GM15510 (cell line): ENCODE results near the gene TAOK2.

Experiments used
- POLR2A ChIP-seq: IDR thresholded peaks from 3 replicates; pipeline ENCODE4 v1.6.1; 2011; ENCODE audit warnings: borderline replicate concordance; ENCODE audit not compliant: insufficient read length; ENCODE audit errors: extremely low read depth

The TAOK2 gene

DNA sequence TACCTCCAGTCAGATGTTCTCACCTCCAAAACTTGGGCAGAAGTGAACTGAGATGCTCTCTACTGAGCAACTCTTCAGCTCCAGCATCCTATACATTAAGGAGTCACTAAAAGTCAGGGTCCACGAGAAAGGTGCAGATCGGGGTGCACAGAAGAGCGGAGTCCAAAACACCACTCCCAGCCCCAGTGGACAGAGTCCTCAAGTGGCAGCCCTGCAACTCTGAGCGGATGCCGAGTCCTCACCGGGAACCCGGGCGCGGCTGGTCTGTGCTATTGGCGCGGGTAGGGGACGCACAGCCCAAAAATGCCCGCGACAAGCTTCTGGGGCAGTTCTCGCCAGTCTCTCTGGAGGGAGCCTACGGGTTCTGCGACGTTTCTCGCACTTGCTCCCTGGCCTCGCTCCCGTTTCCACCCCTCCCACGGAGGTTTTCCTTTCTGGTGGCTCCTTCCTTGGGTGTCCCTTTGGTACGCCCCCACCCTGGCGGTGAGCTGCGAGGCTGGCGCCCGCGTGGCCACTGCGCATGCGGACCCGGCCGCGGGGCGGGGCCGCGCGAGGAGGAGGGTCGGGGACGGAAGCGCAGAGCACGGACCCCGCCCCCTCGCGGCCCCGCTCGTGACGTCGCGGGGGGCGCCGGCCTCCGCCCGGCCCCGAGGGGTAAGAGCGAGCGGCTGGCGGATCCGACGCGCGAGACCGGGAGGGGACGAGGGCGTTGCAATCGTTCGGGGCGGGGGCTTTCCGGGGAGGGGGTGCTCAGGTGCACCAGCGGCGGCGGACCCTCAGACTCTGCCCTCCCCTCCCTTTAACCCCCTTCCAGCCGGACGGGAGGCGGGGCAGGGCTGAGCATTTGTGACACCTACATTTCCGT lies 12.0 kb upstream of the TAOK2 start, which contains the start of gene TMEM219:
TMEM219 (plus strand) TSS at position 601 of the 865 bp plus-strand sequence. CDS start 1,065 bp downstream, outside the sequence.
- peak; percentile 81 for TF ChIP-seq POLR2A

DNA sequence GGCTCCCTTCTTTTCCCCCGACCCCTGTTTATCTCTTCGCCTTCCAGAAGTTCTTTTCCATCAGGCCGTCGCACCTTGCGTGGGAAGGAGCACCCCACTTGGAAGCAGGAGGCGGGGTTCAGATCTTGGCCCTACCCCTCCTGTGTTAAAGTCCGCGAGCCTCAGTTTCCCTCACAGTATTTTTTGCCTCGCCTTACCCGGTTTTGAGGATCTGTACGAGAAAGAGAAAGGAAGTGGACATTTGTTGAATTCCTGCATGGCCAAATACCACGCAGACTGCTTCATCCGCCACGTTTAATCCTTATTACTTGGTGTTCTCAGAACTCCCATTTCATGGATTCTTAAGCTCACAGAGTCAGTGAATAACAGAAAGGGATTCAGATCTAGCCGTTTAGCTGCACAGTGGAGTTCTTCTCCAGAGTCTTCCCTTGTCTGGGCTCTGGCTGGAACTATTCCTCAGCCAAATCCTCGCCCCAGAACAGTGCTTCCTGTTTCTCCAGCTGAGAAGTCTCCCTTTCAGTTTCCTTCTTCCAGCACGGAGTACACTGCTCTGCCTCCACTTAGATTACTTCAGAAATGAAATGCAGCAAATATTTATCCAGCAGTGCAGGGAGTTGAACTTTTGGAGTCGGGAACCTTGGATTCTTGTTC lies 11.2 kb upstream of the TAOK2 start:
- no peak for TF ChIP-seq POLR2A

DNA sequence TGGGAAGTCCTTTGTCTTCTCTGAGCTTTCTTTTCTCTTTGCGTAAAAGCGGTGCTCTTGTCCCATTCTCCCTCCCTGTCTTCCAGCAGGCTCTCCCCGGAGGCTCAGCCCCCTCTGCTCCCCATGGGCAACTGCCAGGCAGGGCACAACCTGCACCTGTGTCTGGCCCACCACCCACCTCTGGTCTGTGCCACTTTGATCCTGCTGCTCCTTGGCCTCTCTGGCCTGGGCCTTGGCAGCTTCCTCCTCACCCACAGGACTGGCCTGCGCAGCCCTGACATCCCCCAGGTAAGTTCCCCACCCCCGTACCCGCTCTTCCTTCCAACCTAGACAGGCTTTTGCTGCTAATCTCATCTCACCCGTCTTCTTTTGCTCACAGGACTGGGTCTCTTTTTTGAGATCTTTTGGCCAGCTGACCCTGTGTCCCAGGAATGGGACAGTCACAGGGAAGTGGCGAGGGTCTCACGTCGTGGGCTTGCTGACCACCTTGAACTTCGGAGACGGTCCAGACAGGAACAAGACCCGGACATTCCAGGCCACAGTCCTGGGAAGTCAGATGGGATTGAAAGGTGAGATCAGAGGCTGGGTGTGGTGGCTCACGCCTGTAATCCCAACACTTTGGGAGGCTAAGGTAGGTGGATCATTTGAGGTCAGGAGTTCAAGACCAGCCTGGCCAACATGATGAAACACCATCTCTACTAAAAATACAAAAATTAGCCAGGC lies 10.5 kb upstream of the TAOK2 start:
- no peak for TF ChIP-seq POLR2A

DNA sequence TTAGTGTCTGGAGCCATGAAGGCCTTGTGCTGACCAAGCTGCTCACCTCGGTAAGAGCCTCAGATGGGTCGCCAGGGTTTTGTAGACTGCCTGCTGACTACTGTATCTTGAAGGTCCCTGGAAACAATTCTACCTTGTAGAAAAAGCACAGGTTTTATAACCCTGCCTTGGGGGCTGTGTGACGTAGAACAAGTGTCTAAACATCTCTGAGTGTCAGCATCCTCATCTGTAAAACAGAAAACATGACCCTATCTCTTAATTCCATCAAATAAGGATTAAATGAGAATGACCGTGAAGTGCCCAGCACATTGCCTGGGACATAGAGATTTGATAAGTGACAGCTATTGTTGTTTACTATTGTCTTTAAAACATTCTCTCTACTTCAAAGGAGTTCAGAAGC lies 5.5 kb upstream of the TAOK2 start:
- TF ChIP-seq POLR2A: no peak

DNA sequence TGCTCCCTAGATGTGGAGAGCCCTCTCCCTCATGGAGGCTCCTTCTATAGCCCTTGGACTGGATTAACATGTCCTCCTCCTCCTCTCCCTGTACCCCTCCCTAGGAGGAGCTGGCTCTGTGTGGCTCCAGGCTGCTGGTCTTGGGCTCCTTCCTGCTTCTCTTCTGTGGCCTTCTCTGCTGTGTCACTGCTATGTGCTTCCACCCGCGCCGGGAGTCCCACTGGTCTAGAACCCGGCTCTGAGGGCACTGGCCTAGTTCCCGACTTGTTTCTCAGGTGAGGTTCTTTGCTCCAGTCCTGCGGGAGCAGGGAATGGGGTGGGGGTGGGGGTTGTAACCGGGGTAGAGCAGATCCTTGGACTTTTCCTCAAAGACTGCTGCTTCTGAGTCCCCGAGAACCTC lies 2.4 kb upstream of the TAOK2 start:
- TF ChIP-seq POLR2A: no peak

DNA sequence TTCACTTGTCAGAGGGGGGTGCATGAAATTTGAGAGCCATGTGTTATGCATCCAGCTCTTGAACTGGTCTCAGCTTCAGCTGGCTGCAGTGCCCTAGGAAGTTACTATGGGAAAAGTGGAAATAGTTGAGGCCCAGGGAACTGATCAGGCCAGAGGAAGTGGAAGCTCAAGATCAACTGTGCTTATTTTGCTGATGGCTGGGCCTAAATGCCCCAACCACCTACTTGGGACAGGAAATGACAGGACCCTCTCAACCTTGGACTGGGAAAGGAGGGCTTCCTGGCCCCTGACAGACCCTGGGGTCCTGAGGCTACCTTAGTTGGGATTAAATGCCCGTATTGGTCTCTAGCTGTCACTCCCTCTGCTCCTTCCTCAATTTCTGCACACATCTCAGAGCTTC lies 1.2 kb upstream of the TAOK2 start:
- no peak for TF ChIP-seq POLR2A

DNA sequence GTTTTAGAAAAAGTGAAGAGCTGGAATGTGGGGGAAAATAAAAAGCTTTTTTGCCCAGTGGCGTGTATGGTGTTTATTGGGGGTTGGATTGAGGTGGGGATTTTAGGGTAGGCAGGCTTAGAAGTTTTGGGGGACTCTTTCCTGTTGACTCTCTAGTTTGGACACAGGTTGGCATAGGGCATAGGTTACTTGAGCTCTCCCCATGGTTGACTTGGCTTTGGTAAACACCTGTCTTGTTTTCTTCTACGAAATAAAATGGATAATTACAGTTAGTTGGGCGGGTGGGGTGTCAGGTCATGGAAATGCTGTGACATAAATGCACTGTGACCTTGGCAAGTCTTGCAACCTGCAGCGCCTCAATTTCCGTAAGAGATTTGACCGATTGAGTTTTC lies 680 bp upstream of the TAOK2 start:
- no peak for TF ChIP-seq POLR2A

DNA sequence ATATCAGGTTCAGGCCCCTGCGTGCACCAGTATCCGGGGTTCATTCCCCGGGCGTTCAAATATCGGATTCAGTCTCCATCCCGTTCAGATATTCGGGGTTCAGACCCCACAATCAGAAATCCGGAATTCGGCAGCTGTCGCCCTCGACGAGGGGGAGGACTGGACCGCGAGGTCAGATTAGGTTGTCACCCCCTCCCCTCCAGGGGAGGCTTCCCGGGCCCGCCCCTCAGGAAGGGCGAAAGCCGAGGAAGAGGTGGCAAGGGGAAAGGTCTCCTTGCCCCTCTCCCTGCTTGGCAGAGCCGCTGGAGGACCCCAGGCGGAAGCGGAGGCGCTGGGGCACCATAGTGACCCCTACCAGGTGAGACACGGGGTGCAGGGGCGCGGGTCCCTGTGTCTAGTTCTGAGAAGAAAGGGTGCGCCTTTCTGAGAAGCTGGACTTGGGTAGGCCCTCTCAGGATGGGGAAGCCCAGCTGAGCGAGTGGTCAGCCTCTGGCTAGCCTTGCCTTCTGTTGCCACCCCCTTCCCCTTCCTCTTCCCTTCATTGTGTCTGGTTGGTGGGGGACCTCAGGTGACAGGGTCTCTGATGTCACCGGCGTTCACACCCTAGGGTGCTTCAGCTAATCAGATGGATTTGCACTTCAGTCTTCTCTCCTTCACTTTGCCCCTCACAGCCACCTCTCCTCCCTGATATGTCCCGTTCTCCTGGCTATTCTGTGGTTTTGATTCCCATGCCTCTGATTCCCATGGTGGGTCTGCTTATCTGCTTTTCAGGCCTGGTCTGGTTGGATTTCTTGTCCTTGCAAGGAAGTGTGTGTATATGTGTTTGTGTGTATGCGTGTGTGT lies 844 bp downstream of the TAOK2 start:
- TF ChIP-seq POLR2A: peak; percentile 24

DNA sequence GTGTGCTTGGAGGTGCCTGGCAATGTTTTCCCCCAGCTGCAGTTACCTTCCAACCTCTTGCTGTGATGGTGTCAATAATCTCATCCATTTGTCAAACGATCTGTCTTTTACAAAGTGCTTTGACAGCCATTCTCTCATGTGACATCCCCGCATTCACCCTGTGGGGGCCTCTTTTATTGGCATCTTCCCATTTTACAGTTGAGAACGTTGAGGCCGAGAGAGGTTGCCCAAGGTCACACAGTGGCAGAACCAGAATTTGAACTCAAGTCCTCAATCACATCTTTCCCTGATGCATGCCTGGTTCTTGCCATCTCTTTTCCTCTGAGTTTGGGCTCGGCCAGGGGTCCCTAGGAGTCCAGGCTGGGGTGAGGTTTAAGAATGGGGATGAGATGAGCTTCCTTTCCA lies 1.5 kb downstream of the TAOK2 start:
- TF ChIP-seq POLR2A: no peak

DNA sequence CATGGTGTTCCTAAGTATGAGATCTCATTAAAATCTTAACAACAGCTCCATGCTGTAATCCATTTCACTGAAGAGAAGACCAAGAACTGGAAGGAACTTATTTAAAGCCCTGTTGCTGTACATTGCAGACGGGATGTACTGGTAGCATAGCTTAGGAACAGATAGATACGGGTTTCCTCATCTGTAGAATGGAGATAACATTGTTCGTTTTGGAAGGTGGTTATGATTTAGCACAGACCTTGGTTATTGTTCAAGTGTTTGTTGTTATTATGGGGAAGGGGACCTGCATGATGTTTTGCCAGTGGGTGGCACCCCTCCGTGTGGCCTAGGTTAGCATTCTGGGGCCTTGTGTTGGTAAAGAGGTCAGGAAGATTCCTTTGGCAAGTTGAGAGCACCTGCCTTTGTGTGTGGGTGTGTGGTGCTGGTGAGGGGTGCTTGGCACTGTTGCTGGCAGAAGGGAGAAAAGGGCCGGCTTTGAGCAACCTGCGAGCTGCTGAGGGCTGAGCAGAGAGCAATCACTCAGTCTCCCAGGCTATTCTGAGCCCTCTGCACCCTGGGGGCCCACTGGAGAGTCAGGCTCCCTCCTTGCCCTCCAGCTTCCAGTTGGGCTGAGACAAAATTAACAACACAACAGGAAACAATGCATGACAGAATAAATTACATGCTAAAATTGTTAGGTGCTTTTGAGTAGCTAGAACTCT lies 2.3 kb downstream of the TAOK2 start:
- no peak for TF ChIP-seq POLR2A

DNA sequence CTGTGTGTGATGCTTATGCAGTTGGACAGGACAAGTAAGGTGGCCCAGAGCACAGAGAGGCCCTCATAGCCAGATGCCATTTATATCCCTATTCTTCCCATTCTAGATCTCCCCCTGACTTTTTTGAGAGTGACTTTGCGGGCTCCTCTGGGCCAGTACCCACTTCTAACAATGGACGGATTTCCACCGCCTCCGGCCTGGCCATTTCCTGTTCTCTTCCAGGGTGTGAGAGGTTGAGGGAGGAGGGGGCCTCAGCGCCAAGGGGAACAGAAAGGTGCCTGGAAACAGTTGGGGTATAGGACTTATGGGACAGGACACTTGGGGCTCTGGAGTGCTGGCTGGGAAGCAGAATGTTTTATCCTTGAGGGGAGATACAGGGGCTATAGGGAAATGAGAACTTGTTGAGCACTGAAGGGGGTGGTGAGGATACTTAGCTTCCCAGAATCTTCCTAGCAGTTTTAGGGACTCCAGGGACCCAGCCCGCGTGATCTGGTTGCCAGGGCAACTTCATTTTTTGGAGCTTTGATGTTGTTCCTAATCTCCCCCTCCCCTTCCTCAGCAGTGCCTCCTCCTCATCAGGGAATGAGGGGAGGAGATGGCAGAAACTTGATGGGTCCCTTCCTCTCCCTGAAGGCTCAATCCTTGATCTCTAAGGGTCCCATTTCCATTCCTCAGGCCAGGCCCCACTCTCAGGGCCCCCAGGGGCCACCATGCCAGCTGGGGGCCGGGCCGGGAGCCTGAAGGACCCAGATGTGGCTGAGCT lies 3.6 kb downstream of the TAOK2 start:
- TF ChIP-seq POLR2A: no peak

DNA sequence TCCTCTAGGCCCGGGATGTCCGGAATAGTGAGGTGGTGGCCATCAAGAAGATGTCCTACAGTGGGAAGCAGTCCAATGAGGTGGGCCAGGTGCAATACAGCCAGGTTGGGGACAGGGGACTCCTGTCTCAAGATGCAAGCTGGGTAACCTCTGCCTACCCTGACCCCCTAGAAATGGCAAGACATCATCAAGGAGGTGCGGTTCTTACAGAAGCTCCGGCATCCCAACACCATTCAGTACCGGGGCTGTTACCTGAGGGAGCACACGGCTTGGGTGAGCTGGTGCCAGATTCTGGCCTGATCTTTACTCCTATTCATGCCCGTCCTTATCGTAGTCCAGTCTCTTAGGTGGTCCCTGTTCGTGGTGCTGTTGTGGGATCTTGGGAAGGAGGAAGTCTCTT lies 4.4 kb downstream of the TAOK2 start:
- no peak for TF ChIP-seq POLR2A

DNA sequence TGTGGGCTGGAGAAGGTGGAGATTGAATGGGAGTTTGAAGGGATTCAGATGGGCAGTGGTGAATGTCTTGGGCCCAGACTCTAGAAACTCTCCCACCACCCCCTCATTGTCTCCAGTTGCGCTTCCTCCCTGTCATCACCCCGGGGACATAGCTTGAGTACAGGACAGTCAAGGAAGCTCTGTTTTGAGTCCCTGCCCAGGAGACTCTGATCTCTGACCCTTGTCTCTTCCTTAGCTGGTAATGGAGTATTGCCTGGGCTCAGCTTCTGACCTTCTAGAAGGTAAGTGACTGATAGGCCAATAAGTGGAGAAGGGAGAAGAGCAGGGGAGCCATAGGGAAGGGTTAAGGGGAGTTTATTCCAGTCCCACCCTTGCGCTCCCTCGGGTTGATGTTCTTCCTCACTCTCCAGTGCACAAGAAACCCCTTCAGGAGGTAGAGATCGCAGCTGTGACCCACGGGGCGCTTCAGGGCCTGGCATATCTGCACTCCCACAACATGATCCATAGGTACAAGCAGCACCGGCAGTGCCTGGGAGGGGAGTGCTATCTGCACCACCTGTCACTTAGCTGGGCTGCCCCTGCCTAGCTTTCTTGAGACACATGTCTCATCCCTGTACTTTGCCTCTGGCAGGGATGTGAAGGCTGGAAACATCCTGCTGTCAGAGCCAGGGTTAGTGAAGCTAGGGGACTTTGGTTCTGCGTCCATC lies 5.0 kb downstream of the TAOK2 start:
- TF ChIP-seq POLR2A: no peak
